Measurements from ENCODE around the gene MYT1.

MYT1 gene

DNA sequence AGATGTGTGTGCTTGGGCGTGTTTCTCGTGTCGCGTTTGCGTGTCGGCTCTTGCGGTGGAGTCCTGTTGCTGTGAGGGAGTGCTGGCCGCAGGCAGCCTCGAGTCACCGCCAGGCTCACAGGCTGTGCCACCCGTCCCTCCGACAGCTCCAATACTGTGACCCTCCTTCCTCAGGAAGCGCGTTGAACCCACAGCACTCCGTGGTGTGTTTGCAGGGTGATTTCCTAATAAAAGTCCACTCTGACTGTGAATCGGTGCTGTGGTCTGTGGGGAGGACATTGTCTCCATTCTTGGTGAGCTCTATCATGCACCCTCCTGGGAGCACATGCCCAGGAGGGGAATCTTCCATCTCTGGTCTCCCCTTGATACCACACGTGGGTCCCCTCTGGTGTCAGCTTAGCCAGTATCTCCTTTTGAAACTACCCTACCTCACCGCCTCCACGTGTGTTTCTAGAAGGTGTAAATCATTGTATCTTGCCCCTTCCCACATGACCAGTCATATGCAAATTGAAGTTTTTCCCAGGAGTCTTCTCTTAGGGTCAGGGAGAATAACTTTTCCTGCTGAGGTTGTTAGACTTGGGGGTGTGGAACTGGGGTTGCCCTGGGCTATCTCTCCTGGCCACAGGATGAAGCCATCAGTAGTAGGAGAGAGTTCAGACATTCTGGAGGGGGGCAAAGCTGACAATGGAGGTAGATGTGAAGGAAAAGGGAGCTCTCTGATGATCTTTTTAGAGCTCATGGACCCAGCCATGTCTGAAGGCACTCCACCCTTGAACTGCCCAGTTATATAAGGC is 77.9 kb downstream of the MYT1 start:
- no peak for TF ChIP-seq CTCF (IDR thresholded peaks at IDR 0.05; ENCODE audit: control insufficient read depth, extremely low read depth, insufficient read depth)
- H3K4me3 ChIP-seq (ENCODE audit: low read depth, low read length), result no peak overlapping the region
- no peak for DNase-seq (ENCODE audit: low read depth)

- no peak for DNase-seq (ENCODE audit: low read depth)
- no peak overlapping the region for H3K4me3 ChIP-seq (ENCODE audit: low read depth, low read length)
- no peak for TF ChIP-seq CTCF (IDR thresholded peaks at IDR 0.05; ENCODE audit: control insufficient read depth, extremely low read depth, insufficient read depth)
Observed at GRCh38 chr20:64242797-64243475, 78.7 kb downstream of the MYT1 start.

DNA sequence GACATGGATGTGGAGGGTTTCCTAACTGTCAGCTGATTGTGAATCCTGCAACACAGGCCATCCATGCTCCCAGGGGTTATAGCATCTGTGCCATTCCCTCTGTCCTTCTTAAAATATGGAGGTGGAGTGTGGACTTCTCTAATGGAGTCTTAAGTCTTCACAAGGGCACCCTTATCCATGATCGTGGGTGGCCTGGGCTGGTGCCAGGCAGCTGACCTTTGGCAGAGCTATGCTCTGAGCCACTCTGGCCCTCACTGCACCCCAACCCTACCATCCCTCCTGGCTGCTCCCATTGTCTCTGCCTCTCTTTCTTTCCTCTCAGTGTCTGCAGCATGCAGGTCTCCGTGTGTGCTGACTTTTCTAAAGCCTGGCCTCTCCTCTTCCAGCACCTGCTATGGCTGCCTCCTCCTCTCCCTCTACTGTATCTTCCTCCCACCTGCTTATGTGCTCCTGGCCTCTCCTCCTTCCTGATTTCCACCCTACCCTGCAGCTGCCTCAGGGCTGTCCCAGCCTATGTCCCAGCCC is 80.1 kb downstream of the MYT1 start:
- DNase-seq (ENCODE audit: low read depth), result no peak
- H3K4me3 ChIP-seq (ENCODE audit: low read depth, low read length), result no peak overlapping the region
- no peak for TF ChIP-seq CTCF (IDR thresholded peaks at IDR 0.05; ENCODE audit: control insufficient read depth, extremely low read depth, insufficient read depth)

DNA sequence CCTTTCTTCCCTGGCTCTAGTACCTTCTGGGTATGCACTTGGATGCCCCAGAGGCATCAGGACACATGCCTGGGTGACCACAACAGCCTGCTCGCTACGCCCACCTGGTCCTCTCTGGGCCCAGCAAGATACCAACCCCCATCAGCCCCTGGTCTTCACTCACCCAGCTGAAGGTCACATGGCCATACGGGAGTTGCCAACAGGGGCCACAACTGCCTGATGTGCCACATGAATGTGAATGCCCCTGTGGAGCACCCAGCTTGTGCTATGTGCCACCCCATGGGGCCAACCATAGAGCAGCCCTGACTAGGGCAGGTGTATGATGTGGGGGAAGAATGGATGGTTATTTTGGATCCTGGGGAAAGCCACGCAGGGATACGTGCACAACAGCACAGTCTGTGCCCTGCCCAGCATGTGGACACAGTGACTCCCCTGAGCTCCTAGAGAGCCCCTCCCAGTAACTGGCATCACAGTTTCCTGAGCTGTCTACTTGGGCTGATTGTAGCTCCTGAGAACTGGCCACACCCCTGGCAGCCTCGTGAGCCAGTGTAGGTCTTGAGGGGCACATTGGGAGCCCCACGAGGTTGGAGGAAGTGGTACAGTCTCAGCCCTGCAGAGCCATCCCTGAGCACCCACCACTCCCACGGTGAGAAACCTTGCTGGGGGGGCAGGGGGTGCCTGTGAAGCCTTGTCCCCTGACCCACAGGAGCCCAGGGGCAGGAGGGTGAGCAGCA is 80.8 kb downstream of the MYT1 start:
- no peak for TF ChIP-seq CTCF (IDR thresholded peaks at IDR 0.05; ENCODE audit: control insufficient read depth, extremely low read depth, insufficient read depth)
- no peak for DNase-seq (ENCODE audit: low read depth)
- no peak overlapping the region for H3K4me3 ChIP-seq (ENCODE audit: low read depth, low read length)

GRCh38 chr20:64245746-64246595 is 81.7 kb downstream of the MYT1 start:
- DNase-seq (ENCODE audit: low read depth), result no peak
- no peak for TF ChIP-seq CTCF (IDR thresholded peaks at IDR 0.05; ENCODE audit: control insufficient read depth, extremely low read depth, insufficient read depth)
- no peak overlapping the region for H3K4me3 ChIP-seq (ENCODE audit: low read depth, low read length)

DNA sequence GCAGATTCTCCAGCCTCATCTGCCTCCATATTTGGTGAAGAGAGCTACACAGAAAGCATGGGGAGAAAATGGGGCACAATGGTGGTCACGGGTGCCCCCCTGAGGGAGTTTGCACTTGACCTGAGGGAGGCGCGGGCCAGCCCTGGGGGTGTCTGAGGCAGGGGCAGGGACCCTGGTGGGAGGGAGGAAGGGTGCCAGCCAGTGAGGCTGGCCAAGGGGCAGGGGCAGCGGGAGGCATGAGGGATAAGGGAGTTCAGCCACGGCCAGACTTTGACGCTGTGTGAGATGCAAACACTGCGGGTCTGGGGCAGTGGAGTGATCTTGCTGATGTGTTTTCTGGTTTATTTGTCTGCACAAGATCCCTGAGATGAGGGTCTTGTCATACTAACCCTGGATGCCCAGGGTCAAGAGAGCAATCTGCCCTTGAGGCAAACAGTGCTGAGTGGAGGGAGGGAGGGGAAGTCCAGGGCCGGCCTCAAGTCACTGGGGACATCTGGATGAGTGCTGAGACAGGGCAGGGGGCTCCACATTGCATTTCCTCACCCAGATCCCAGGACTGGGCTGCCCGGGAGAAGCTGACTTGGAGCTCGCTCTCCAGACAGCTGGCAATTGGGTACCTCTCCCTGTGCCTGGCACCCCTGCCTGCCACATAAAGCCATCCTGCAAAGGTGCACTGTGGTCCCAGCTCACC is 82.5 kb downstream of the MYT1 start:
- TF ChIP-seq CTCF (IDR thresholded peaks at IDR 0.05; ENCODE audit: control insufficient read depth, extremely low read depth, insufficient read depth), result no peak
- no peak overlapping the region for H3K4me3 ChIP-seq (ENCODE audit: low read depth, low read length)
- DNase-seq (ENCODE audit: low read depth), result no peak

Data from LNCaP clone FGC (cell line).